OCI-LY7 (cell line): ENCODE data around the gene ZNF503. TPM values are rescaled to one million over a fixed set of nuclear protein-coding genes. Genes with fewer than 3 reads are reported as not detected.

ENCODE experiments used
- BruUV-seq: library from RNA; stranded (reverse); fragments of 400-500 nt; replicated peaks from 2 replicates; lab custom pipeline; 2021; lab: Mats Ljungman, UMichigan
- CTCF ChIA-PET: fragments of 300-600 bp; sonication (Branson Sonifier 250); formaldehyde crosslinking; loops from one replicate; lab custom pipeline; 2022; ENCODE audit warnings: antibody characterized with exemption; ENCODE audit not compliant: unreplicated experiment; lab: Charles Lee
- POLR2A ChIA-PET: fragments of 300-600 bp; sonication (Branson Sonifier 250); formaldehyde crosslinking; loops from one replicate; lab custom pipeline; 2022; ENCODE audit warnings: antibody characterized with exemption; lab: Charles Lee
- DNase-seq: peaks from one replicate; pipeline ENCODE4 v3.0.0-alpha.2; 2015; ENCODE audit warnings: low spot score
- H2AFZ ChIP-seq: fragments of 200-600 bp; sonication (generic), shearing (Covaris generic); 2 replicates; pipeline ENCODE4 v1.6.1; 2014; ENCODE audit warnings: mild to moderate bottlenecking, antibody characterized with exemption, low read length, moderate library complexity
- H3K27ac ChIP-seq: fragments of 200-600 bp; sonication (generic); 2 replicates; pipeline ENCODE4 v1.5.1; 2014; ENCODE audit warnings: mixed run types, low read depth, mild to moderate bottlenecking, moderate library complexity, low read length, inconsistent platforms; ENCODE audit not compliant: poor library complexity, severe bottlenecking
- H3K36me3 ChIP-seq: fragments of 200-600 bp; sonication (generic); 2 replicates; pipeline ENCODE4 v1.6.1; 2014; ENCODE audit warnings: mild to moderate bottlenecking, antibody characterized with exemption, low read length, moderate library complexity, mixed read lengths; ENCODE audit not compliant: insufficient read depth
- H3K4me1 ChIP-seq: fragments of 200-600 bp; sonication (generic); 2 replicates; pipeline ENCODE4 v1.5.1; 2014; ENCODE audit warnings: mild to moderate bottlenecking, low read length; ENCODE audit not compliant: insufficient read depth, poor library complexity, severe bottlenecking
- H3K4me2 ChIP-seq: fragments of 200-600 bp; sonication (generic); 2 replicates; pipeline ENCODE4 v1.6.1; 2014; ENCODE audit warnings: mild to moderate bottlenecking, low read length
- H3K4me3 ChIP-seq: fragments of 200-600 bp; sonication (generic); 2 replicates; pipeline ENCODE4 v1.5.1; 2014; ENCODE audit warnings: mild to moderate bottlenecking, low read depth, low read length; ENCODE audit not compliant: poor library complexity, severe bottlenecking
- H3K79me2 ChIP-seq: fragments of 200-600 bp; sonication (generic); 2 replicates; pipeline ENCODE4 v1.6.1; 2016; ENCODE audit warnings: low read depth, mild to moderate bottlenecking, low read length, moderate library complexity, mixed read lengths; ENCODE audit not compliant: insufficient read depth
- H3K9me2 ChIP-seq: fragments of 200-600 bp; sonication (generic); 2 replicates; pipeline ENCODE4 v1.6.1; 2016; ENCODE audit warnings: mild to moderate bottlenecking, low read length, mixed read lengths; ENCODE audit not compliant: insufficient read depth
- H3K9me3 ChIP-seq: fragments of 200-600 bp; sonication (generic); 2 replicates; pipeline ENCODE4 v1.6.1; 2014; ENCODE audit warnings: mild to moderate bottlenecking, mixed run types, low read length, mixed read lengths
- H4K20me1 ChIP-seq: fragments of 200-600 bp; sonication (generic); 2 replicates; pipeline ENCODE4 v1.6.1; 2014; ENCODE audit warnings: mild to moderate bottlenecking, antibody characterized with exemption, low read length, moderate library complexity, mixed read lengths; ENCODE audit not compliant: insufficient read depth
- EZH2phosphoT487 ChIP-seq: fragments of 200-600 bp; sonication (generic); IDR thresholded peaks from 2 replicates; pipeline ENCODE4 v1.6.1; 2018; ENCODE audit warnings: low read depth, borderline replicate concordance, mild to moderate bottlenecking, mixed run types, antibody characterized with exemption, low read length, moderate library complexity, mixed read lengths
- intact Hi-C: fragments of 100-400 bp; cut with micrococcal nuclease; formaldehyde crosslinking; loops from one replicate; pipeline ENCODE4 v1.10.0; 2022; ENCODE audit not compliant: unreplicated experiment
- total RNA-seq, 2 experiments: library from RNA; depleted of rRNA in 1 of 2; stranded (reverse); fragments of >200 nt in 1 of 2; shearing (Covaris generic) in 1 of 2; gene quantifications; 2 replicates each; pipeline ENCODE4 v1.2.3, GENCODE V29; 2014 to 2022
- TF ChIP-seq, protein P1 (sequence below): fragments of 200-600 bp; sonication (generic); conservative IDR thresholded peaks from 2 replicates; pipeline ENCODE4 v1.5.1; 2014; ENCODE audit warnings: mild to moderate bottlenecking, antibody characterized with exemption, low read length, moderate library complexity, mixed read lengths

The ZNF503 gene
- total RNA-seq, 2 experiments from 2014 or later, result not detected

DNA sequence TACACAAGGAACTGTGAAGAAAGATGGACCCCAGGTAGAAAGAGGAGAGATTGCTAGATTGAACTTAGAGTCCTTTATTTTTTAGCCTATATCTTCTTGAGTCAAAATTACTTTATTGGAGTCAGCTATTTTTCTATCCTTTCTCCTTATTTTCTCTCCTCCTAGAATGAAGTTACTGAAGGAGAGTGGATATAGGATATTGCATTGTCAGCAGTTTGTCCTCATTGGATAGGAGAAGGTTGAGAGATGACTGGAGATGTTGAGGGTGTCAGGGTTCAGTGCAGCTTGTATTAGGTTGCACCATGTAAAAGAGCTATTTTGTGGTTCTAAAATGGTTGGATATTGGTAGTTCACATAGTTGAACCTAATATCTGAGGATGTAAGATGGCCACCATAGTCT lies 35.3 kb upstream of the ZNF503 start:
- no peak overlapping the region for H3K27ac ChIP-seq
- DNase-seq, result no peak
- no peaks in the 10 kb centered on the region for H3K36me3 ChIP-seq
- CTCF ChIA-PET, result no interaction called here
- no peaks in the 10 kb centered on the region for H4K20me1 ChIP-seq
- intact Hi-C loops, result no loop called here
- POLR2A ChIA-PET, result no interaction called here
- no peaks in the 10 kb centered on the region for H3K4me1 ChIP-seq
- TF ChIP-seq, protein P1, sequence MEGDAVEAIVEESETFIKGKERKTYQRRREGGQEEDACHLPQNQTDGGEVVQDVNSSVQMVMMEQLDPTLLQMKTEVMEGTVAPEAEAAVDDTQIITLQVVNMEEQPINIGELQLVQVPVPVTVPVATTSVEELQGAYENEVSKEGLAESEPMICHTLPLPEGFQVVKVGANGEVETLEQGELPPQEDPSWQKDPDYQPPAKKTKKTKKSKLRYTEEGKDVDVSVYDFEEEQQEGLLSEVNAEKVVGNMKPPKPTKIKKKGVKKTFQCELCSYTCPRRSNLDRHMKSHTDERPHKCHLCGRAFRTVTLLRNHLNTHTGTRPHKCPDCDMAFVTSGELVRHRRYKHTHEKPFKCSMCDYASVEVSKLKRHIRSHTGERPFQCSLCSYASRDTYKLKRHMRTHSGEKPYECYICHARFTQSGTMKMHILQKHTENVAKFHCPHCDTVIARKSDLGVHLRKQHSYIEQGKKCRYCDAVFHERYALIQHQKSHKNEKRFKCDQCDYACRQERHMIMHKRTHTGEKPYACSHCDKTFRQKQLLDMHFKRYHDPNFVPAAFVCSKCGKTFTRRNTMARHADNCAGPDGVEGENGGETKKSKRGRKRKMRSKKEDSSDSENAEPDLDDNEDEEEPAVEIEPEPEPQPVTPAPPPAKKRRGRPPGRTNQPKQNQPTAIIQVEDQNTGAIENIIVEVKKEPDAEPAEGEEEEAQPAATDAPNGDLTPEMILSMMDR, result no peak
- no peak for TF ChIP-seq EZH2phosphoT487
- no TSS peak for BruUV-seq
- H3K4me3 ChIP-seq, result no peak overlapping the region
- no peak overlapping the region for H3K4me2 ChIP-seq
- no peaks in the 10 kb centered on the region for H3K9me2 ChIP-seq
- H3K9me3 ChIP-seq, result no peaks in the 10 kb centered on the region
- H2AFZ ChIP-seq, result no peak overlapping the region
- H3K79me2 ChIP-seq, result no peaks in the 10 kb centered on the region

DNA sequence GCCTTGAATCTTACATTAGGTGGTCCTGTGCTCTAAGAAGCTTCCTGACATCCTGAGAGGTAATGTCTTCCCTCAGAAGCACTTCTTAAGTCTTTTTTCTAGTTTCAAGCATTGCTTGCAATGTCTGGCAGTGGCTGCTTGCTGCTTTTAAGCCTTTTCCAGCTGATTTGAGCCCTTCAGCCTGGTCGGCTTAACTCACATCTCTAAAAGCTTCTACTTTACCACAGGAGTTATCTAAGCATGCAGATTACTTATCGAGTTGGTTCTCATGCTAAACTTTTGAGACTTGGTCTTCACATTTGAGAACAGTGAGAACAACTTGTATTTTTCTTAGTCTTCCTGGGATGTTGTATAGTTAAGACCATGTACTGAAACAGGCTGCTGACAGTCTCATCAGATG lies 33.7 kb upstream of the ZNF503 start:
- H3K9me2 ChIP-seq, result no peaks in the 10 kb centered on the region
- H3K27ac ChIP-seq, result no peak overlapping the region
- TF ChIP-seq, protein P1, result no peak
- TF ChIP-seq EZH2phosphoT487, result no peak

DNA sequence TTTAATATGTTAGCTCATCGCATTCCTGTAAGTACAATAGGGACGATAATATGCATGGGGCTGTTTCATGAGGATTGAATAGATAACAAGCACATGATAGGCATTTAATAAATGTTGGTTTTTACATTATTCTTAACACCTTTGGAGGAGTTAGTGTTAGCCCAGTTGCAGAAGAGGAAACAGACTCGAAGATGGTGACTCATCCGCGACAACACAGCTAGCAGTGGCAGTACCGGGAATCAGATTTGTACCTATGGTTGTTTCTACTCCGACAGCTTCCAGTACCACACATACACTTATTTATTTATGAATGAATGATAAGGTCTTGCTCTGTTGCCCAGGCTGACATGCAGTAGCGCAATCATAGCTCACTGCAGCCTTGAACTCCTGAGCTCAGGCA lies 32.7 kb upstream of the ZNF503 start:
- Histone ChIP-seq H3K79me2 (no peaks in the 10 kb centered on the region), H3K36me3 (no peaks in the 10 kb centered on the region), H3K4me2 (no peak overlapping the region), H3K9me2 (no peaks in the 10 kb centered on the region), H3K9me3 (no peaks in the 10 kb centered on the region), H3K27ac (no peak overlapping the region), H4K20me1 (no peaks in the 10 kb centered on the region), H3K4me3 (no peak overlapping the region), H3K4me1 (no peaks in the 10 kb centered on the region), H2AFZ (no peak overlapping the region)
- TF ChIP-seq, protein P1, result no peak
- intact Hi-C loops, result no loop called here
- no peak for DNase-seq
- CTCF ChIA-PET, result no interaction called here
- no TSS peak for BruUV-seq
- POLR2A ChIA-PET, result interaction anchor here (0.5 to 0.6 kb wide), 2 partner anchors 164 to 539 kb away, joined by 3 read pairs; no protein-coding TSS in a partner anchor

More for the DNA sequence above, 33.7 kb upstream of the ZNF503 start:
- Histone ChIP-seq H3K4me1 (no peaks in the 10 kb centered on the region), H3K36me3 (no peaks in the 10 kb centered on the region), H4K20me1 (no peaks in the 10 kb centered on the region), H3K79me2 (no peaks in the 10 kb centered on the region), H3K4me2 (no peak overlapping the region), H3K4me3 (no peak overlapping the region), H3K9me3 (no peaks in the 10 kb centered on the region), H2AFZ (no peak overlapping the region)
- intact Hi-C loops, result no loop called here
- ChIA-PET POLR2A (no interaction called here), CTCF (no interaction called here)
- no peak for DNase-seq
- BruUV-seq, result no TSS peak
